ENCODE data around the gene PDLIM4. TPM values are rescaled to one million over a fixed set of nuclear protein-coding genes. Genes with fewer than 3 reads are reported as not detected.

The PDLIM4 gene
- total and polyA plus RNA-seq, 2 experiments from 2014 or later, result 84.4 to 156 TPM

- H2AFZ ChIP-seq, result no peak overlapping the region
- no peaks in the 10 kb centered on the region for H3K79me2 ChIP-seq (ENCODE audit: insufficient read depth)
- no peaks in the 10 kb centered on the region for H3K9me2 ChIP-seq (ENCODE audit: insufficient read depth)
- H3F3A ChIP-seq (ENCODE audit: insufficient read depth), result no peaks in the 10 kb centered on the region
- no peaks in the 10 kb centered on the region for H3K27me3 ChIP-seq (replicated peaks; ENCODE audit: insufficient read depth)
- no peak overlapping the region for H3K27ac ChIP-seq
- DNase-seq, result no peak
- H3K36me3 ChIP-seq (ENCODE audit: low read depth), result 0 out of 2 replicates have a peak, but pooled peaks cover 8% of the 10 kb centered on the region
- TF ChIP-seq EZH2 (IDR thresholded peaks at IDR 0.05; ENCODE audit: insufficient read depth, poor library complexity, severe bottlenecking), result no peak
- no peak for TF ChIP-seq EZH2phosphoT487 (IDR thresholded peaks at IDR 0.05; ENCODE audit: insufficient read depth, low read depth)
- in situ Hi-C loops (cut with MboI), result no loop called here
- no peaks in the 10 kb centered on the region for H3K9me3 ChIP-seq (ENCODE audit: low read depth)
- H3K9ac ChIP-seq, result no peak overlapping the region
- no peak overlapping the region for H3K4me2 ChIP-seq (ENCODE audit: unreplicated experiment)
- H3K4me1 ChIP-seq (ENCODE audit: insufficient read depth), result peaks cover 4% of the 10 kb centered on the region
- 72 to 74% methylated on average over 11 of the region's 11 CpGs for WGBS, 2 experiments (ENCODE audit: low coverage in 1 of 2, low lambda C conversion rate in 2 of 2, missing lambda C conversion rate in 2 of 2)
- H3K4me3 ChIP-seq, result no peak overlapping the region
- no peaks in the 10 kb centered on the region for H4K20me1 ChIP-seq (ENCODE audit: insufficient read depth)
These were observed 64.8 kb downstream of the PDLIM4 start for GRCh38 chr5:132322266-132322665.

Small RNAs within 50 kb of the gene (microRNA-seq; reads per million reads assigned to microRNA genes)
- not detected for gene MIR6830 (ENCODE audit: borderline number of aligned reads)

Other genes starting within 250 kb of the PDLIM4 start
- gene ACSL6, start 246.0 kb upstream of the PDLIM4 start, total RNA-seq (2014; rRNA removed; shearing (Covaris generic)), result 0.11 TPM in 1 of 2 replicates, not detected in the other
- gene ACSL6, start 246.0 kb upstream of the PDLIM4 start, polyA plus RNA-seq (2016; fragmentation: Nextera tagmentation; extraction: Ambion mirVana), result not detected in 2 replicates
- not detected in 2 replicates for gene IL3, start 197.0 kb upstream of the PDLIM4 start, total RNA-seq (2014; rRNA removed; shearing (Covaris generic))
- gene IL3, start 197.0 kb upstream of the PDLIM4 start, polyA plus RNA-seq (2016; fragmentation: Nextera tagmentation; extraction: Ambion mirVana), result not detected in 2 replicates
- not detected in 2 replicates for gene CSF2, start 183.9 kb upstream of the PDLIM4 start, total RNA-seq (2014; rRNA removed; shearing (Covaris generic))
- not detected in 2 replicates for gene CSF2, start 183.9 kb upstream of the PDLIM4 start, polyA plus RNA-seq (2016; fragmentation: Nextera tagmentation; extraction: Ambion mirVana)
- 337 and 352 TPM in 2 replicates for gene P4HA2, start 29.8 kb upstream of the PDLIM4 start, total RNA-seq (2014; rRNA removed; shearing (Covaris generic))
- 353 and 374 TPM in 2 replicates for gene P4HA2, start 29.8 kb upstream of the PDLIM4 start, polyA plus RNA-seq (2016; fragmentation: Nextera tagmentation; extraction: Ambion mirVana)
- 26.0 and 26.3 TPM in 2 replicates for gene SLC22A4, start 36.7 kb downstream of the PDLIM4 start, total RNA-seq (2014; rRNA removed; shearing (Covaris generic))
- gene SLC22A4, start 36.7 kb downstream of the PDLIM4 start, polyA plus RNA-seq (2016; fragmentation: Nextera tagmentation; extraction: Ambion mirVana), result 24.0 and 26.1 TPM in 2 replicates
- gene SLC22A5, start 112.0 kb downstream of the PDLIM4 start, total RNA-seq (2014; rRNA removed; shearing (Covaris generic)), result 1.9 and 3.0 TPM in 2 replicates
- 1.7 and 2.4 TPM in 2 replicates for gene SLC22A5, start 112.0 kb downstream of the PDLIM4 start, polyA plus RNA-seq (2016; fragmentation: Nextera tagmentation; extraction: Ambion mirVana)
- gene IRF1, start 233.1 kb downstream of the PDLIM4 start, total RNA-seq (2014; rRNA removed; shearing (Covaris generic)), result 6.2 and 10.4 TPM in 2 replicates
- 21.7 and 22.2 TPM in 2 replicates for gene IRF1, start 233.1 kb downstream of the PDLIM4 start, polyA plus RNA-seq (2016; fragmentation: Nextera tagmentation; extraction: Ambion mirVana)

Measured in GM23248 (cell line).